Esophagus muscularis mucosa (tissue), 3 donors: Measurements from ENCODE around the gene EED.

Experiments used
- POLR2A ChIP-seq: fragments of 450-650 bp; IDR thresholded peaks from one replicate; pipeline ENCODE4 v1.6.1; 2017; ENCODE audit warnings: antibody characterized with exemption, moderate library complexity, mild to moderate bottlenecking, low read depth
- POLR2AphosphoS5 ChIP-seq, 2 donors: sonication (generic); formaldehyde crosslinking; IDR thresholded peaks; one replicate each; pipeline ENCODE4 v1.6.1; 2017; ENCODE audit warnings: antibody characterized with exemption in 2 of 2
- TF ChIP-seq, protein P1 (sequence below), 3 experiments: fragments of 200-600 bp in 2 of 3; fragments of 450-650 bp in 1 of 3; sonication (generic) in 2 of 3; IDR thresholded peaks; one replicate each; pipeline ENCODE4 v1.5.1; 2017 to 2019; ENCODE audit warnings: antibody characterized with exemption in 3 of 3, mild to moderate bottlenecking in 2 of 3, moderate library complexity in 1 of 3

DNA sequence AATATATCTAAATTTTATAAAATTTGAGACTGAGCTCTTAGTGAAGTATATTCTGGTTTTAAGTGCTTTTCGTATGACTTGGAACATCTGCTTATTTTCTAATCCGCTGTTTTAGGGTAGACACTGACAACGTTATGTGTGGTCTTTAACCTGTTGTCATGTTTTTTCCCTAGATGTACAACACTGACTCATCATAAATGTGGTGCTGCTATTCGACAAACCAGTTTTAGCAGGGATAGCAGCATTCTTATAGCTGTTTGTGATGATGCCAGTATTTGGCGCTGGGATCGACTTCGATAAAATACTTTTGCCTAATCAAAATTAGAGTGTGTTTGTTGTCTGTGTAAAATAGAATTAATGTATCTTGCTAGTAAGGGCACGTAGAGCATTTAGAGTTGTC, 33.7 kb downstream of the EED start:
- TF ChIP-seq POLR2A: no peak
- TF ChIP-seq, protein P1, sequence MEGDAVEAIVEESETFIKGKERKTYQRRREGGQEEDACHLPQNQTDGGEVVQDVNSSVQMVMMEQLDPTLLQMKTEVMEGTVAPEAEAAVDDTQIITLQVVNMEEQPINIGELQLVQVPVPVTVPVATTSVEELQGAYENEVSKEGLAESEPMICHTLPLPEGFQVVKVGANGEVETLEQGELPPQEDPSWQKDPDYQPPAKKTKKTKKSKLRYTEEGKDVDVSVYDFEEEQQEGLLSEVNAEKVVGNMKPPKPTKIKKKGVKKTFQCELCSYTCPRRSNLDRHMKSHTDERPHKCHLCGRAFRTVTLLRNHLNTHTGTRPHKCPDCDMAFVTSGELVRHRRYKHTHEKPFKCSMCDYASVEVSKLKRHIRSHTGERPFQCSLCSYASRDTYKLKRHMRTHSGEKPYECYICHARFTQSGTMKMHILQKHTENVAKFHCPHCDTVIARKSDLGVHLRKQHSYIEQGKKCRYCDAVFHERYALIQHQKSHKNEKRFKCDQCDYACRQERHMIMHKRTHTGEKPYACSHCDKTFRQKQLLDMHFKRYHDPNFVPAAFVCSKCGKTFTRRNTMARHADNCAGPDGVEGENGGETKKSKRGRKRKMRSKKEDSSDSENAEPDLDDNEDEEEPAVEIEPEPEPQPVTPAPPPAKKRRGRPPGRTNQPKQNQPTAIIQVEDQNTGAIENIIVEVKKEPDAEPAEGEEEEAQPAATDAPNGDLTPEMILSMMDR (IDR thresholded peaks at IDR 0.05): no peak
- TF ChIP-seq POLR2AphosphoS5 (IDR thresholded peaks at IDR 0.05): no peak
